ENCODE results near the gene FAM204A.

The FAM204A gene

DNA sequence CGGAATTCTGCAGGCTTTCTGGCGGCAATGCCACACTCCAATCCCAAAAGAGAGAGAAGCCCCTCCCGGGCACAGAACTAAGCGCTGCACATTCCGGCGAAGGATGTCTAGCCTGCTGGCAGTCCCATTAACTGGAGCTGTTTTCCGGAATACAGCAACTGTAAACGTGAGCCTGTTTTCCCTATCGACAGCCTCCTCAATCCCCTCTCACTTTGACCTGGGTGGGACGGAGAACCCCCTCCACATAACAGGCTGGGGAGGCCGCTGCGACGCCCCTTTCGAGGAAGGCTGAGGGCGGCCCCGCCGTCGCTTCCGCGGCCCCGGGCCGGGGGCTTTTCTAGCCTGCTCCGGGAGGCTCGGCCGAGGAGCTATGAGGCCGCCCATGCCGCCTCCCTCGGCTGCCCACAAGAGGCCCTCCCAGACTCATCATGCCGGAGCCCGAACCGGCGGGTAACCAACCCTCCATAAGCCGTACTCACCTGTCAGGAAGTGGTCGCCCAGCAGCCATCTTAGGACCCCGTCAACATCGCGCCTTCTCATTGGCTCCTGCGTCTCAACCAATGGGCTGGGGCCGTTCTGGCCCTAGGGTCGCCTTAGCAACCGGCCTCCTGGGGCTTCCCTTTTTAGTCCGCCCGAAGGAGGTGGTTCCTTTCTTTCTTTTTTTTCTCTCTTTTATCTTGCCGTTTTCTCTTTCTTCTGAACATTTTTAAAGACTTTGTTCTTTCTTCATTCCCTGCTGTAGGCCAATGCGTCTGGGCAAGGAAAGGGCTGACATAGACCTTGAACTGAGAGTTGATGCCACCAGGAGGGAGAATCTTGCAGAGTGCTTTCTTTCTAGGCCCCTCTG lies at the start of gene FAM204A:
Gene FAM204A (minus strand): TSS at position 534 of the 847 bp plus-strand sequence. CDS start 5,909 bp downstream, outside the sequence.
- peak; percentile 83 to 88 for DNase-seq (ENCODE audit: low read depth in 2 of 2)

DNA sequence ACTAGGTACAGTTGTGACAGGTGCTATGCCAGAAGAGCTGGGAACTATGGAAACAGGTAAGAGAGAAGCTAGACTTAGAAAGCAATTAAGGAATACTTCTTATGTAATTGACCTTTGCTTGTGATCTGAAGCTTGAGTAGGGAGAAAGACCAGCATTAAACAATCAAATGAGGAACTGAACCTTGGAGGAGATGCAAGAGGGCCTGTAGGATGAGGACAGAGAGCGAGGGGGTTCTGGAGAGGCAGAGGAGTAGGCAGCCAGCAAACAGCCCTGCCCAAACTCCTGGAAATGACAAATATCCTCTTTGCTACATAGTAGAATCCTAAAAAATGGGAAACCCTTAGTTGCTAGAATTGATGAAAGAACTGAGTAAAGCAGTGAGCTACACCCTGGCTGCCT lies 41.6 kb upstream of the FAM204A start:
- no peak for DNase-seq (ENCODE audit: low read depth in 2 of 2)

DNA sequence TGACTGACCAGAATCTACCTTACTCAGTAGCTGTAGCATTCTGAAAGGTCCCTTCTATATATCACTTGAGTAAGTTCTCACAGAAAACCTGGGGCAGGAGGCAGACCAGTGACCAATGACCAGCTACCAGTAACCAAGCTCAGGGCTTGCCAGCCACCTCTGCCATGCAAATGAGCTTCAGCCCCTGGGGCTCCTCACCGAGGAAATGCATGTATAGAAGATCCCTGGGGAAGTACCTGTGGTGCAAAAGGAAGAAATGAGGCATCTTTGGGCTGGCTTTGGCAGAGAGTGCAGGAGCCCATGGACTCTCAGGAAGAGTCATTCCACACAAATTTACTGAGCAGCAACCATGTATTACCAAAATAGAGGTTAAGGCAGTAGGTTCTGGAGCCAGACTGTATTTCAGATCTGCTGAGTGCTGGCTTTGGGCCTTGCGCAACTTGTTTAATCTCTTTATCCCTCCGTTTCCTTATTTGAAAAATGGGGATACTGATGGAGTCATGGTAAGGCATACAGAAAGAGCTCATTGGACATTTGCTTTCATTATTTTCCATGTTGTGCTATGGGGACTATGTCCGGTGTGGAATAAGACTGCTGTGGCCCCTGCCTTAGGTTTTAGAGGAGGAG lies 41.1 kb upstream of the FAM204A start:
- DNase-seq (ENCODE audit: low read depth in 2 of 2), result no peak

DNA sequence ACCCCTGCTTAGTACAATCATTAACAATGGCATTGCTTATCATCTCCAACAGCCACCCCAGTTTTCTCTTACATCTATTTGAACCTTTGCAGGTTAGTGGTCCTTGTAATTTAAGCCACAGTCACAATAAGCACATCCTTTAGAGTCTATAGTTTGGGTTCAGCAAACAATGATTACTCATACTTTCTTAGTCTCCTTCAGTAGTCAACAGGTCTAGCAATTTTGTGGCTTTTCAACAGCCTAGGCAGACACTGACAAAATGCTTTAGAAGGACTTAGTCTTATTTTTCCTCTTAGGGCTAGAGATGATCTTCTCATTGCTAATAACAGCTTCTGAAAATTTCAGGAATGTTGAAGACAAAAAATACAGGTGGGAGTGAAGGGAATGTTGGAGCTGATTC lies 32.3 kb upstream of the FAM204A start:
- DNase-seq (ENCODE audit: low read depth in 2 of 2), result no peak

DNA sequence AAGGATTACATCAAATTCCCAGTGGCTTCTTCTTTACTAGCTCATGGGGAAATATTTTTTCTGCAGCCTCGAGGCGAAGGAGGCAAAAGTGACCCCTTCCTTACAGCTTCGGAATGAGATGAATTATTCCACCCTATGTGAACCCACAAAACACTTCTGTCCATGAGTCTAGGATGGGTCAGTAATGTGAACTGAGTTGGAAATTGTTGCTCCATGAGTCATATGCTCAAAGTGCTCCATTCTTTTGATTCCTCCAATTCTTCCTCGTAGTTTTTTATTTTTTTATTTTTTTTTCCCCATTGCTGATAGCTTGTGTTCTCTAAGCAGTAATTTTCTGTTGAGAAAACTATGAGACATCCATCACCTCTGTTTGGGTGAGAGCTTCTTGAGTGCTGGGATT lies 31.7 kb upstream of the FAM204A start:
- no peak for DNase-seq (ENCODE audit: low read depth in 2 of 2)

DNA sequence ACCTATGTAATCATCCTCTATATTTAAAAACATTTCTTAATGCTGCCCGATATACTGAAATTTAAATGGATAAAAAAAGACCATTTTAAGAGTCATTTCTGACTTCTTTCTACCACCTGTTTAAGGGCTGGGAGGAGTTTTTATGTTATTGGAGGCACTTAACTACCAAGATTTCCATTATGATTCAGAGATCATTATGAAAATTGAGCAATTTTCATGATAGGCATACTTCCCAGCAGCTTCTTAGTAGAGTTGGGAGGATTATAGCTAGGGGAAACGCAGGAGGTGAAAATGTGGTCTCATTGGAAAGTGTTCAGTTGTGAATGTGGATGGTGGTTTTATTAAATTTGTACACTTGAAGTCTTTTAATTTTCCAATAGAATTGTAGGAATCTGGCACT lies 28.4 kb upstream of the FAM204A start:
- DNase-seq (ENCODE audit: low read depth in 2 of 2), result no peak

DNA sequence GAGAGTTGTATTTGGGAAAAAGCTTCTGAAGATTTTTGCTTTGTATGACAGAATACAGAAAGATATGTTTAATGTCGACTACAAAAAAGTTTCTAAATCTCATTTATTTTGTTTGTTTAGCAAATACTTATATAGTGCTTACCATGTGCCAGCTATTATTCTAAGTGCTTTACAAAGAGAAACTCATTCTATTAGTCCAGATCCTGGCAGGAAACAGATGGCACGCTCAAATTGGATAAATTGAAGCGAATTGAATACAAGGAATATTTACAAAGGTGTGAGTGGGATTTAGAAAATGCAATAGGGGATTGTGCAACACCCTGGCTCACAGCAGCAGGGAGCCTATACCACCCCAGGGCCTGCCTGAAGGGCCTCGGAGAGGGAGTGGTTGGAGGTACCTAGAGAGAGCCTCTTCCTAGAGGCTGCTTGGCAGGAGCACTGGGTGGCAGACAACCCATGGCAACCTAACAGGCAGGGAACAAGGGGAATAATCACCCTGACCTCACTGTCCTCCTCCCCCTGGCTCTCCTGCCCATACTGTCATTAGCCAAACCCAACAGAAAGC lies 27.6 kb upstream of the FAM204A start:
- no peak for DNase-seq (ENCODE audit: low read depth in 2 of 2)

DNA sequence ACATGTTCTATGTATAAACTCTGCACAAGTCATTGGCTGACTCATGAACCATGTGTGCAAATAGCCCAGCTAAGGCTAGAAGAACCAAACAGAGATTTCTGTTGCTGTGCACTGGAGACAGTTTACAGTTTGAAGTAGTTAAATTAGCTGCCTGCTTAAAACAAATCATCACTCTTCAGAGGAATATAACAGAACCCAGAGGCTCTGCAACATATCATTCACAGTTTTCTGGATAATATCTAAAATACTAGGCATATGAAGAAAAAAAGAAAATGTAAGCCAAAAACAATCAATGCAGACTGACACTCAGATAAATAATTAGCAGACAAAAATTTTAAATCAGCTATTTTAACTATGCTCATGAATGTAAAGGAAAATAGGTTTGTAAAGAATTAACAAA lies 23.6 kb upstream of the FAM204A start:
- DNase-seq (ENCODE audit: low read depth in 2 of 2), result no peak

DNA sequence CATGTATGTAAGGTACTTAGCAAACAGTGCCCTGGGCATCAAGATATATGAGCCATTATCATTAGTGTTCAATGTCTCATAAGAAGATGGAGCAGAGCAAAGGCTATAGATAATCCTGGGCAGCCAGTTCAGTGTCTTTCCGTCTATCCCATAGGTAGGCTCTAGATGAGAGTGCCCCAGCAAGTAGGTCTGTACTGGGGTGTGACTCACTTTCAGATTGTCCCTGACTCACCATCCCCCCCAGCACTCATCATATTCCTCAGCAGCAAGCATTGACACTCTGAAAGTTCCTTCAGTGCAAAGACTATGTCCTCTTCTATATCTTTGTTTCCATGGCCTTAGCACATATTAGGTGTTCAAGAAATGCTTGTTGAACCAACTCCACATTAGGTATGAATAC lies 20.0 kb upstream of the FAM204A start:
- no peak for DNase-seq (ENCODE audit: low read depth in 2 of 2)

DNA sequence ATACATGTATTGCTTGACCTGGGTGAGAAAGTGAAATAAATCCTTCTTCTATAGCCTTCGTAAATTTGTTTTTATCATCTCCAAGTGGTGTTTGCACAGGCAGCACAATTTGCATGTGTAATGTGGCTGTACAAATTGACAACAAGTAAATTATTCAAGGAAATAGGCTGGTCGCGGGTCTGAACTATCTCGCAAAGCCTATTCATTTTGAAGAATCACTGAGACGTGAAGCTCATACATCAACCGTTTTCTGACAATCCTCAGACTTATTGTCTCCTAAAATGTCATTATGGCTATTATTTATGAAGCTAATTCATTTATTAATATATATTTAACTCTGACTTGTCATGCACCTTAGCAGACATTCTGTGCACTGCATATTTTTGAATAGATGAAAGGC lies 16.2 kb upstream of the FAM204A start:
- no peak for DNase-seq (ENCODE audit: low read depth in 2 of 2)

DNA sequence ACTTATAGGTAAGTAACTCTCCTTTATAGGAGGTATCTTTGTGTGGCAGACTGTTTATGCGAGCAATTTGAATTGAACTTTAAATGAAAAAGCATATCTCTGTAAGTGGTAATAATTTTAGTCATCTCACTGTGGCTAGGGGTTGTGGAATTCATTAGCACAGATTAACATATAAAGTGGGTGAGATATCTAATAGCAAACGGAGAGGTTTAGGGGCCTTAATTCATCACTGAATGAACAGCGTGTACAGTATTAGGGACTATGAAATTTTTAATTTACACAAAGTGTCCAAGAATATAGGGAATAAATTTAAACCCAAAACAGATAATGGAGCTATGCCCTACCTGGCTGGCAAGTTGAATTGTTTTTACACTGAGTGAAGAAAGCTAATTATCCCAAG lies 15.7 kb upstream of the FAM204A start:
- DNase-seq (ENCODE audit: low read depth in 2 of 2), result no peak

DNA sequence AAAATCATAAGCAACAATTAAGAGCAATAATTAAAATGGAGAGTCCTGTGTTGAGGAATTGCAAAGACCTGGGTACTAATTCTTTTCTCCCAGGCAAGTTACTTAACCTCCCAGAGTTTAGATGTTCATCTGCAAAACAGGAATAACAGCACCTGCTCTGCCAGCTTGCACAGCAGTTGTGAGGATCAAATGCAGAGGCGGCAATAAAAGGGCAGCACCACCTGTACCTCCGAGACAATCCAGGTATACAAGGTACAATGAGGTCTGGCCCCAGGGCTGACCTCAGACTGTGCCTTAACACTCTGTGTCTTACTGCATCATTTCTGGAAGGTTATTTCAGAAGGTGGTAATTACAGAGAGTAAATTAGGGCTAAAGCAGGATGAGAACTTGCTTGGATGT lies 14.5 kb upstream of the FAM204A start:
- DNase-seq (ENCODE audit: low read depth in 2 of 2), result no peak

DNA sequence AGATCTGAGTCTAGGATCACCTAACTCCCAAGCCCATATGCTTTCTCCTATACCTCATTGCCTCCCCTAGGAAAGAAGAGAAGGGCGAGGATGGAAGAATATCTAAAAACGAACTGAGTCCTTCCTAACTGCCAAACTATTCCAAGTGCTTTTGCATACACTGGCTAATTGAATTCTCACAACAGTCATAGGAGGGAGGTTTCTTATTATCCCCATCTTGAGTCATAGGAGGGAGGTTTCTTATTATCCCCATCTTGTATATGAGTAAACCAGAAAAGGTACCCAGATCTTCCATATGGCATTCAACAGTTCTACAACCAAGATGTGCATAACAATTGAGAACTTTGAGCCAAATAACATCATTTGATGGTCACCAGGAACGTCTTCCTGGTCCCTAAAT lies 13.1 kb upstream of the FAM204A start:
- no peak for DNase-seq (ENCODE audit: low read depth in 2 of 2)

DNA sequence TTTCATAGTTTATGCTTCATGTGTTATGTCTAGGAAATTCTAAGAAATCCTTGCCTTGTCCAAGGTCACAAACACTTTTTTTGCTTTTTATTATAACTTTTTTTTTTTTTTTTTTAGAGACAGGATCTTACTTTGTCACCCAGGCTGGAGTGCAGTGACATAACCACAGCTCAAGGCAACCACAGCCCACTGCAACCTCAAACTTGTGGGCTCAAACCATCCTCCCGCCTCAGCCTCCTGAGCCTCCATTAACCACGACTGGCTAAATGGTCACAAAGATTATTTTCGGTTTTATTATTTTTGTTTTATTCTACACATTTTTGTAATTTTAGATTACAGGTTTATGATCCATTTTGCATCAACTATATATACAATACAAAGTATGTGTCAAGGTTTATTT lies 7.1 kb upstream of the FAM204A start:
- DNase-seq (ENCODE audit: low read depth in 2 of 2), result no peak

DNA sequence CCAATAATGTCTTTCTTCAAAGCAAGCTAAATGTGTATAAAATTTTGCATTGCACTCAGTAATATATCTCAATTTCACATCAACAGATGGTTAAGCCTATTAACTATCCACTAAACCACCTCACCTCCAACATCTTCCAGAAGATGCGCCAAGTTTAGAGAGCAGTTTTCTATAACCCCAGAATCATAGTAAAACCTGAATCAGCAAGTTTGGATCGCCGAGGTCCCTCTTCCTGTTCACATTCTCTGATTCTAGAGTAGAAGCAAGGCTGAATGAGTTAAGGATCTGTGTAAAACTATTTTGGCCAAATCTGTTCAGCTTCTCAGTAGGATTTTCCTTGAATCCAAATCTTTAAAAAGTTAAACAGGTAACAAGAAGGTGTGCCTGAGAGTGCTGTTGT lies 1.4 kb upstream of the FAM204A start:
- DNase-seq (ENCODE audit: low read depth in 2 of 2), result no peak

DNA sequence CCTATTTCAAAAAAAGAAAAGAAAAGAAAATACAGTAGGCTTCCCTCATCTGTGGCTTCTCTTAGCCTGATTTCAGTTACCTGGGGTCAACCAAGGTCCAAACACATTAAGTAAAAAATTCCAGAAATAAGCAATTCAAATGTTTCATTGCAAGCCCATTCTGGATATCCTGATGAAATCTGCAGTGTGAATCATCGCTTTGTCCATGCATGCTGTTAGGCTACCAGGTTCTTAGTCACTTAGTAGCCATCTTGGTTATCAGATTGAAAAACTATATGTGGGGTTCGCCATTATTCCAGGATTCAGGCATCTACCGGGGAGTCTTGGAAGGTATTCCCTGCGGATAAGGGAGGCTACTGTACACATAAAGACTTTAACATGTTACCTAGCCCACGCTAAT lies 991 bp upstream of the FAM204A start:
- DNase-seq (ENCODE audit: low read depth in 2 of 2), result no peak

DNA sequence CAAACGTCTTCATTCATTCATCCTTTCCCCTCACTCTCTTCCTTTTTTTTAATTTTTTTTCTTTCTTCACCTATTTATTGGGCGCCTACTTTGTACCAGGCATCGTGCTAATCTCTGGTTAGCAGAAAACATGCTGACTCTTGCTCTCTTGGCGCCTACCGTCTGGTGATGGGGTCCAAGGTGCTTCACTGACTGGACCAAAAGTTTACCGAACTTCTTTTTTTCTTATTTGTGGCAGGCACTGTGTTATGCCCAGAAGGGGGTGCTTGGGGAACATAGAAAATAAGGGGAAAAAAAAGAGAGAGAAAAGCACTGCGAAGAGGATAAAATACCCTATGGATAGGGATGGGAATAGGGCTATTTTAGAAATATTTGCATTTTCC lies 505 bp upstream of the FAM204A start:
- DNase-seq (ENCODE audit: low read depth in 2 of 2), result no peak

DNA sequence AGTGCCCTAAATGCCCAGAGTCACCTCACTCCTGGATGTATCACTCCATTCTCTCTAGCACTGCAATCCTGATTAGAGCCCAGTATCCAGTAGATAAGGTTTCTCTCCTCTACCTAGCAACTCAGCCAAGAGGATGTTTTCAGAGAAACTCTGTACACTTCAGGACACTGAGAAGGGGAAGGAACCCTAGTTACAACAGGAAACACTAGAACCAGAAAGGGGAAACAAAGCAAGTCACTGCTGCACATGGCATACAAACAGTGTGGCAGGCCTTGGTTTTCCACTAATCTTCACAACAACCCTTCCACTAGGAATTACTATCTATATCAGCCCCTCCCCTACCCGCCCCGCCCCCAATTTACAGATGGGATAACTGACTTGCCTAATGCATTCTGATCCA lies 1.6 kb downstream of the FAM204A start:
- DNase-seq (ENCODE audit: low read depth in 2 of 2), result no peak

DNA sequence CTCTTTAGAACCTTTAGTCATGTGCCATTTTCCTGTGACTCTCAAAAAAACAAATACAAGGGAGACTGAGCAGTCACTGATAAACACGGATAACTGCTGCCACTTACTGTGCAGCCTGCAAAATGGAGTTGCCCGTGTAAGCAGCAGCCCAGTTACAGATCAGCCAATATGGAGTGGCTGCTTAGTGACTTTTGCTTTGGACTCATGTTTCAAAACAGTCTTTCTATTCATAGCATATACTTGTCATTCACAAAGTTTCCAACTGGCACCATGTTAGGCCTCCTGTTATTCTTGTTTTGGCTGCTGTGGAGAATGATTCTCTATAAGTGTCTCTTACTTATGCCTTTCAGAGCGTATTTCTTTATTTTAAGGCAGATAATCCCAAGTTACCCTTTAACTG lies 3.0 kb downstream of the FAM204A start:
- no peak for DNase-seq (ENCODE audit: low read depth in 2 of 2)

DNA sequence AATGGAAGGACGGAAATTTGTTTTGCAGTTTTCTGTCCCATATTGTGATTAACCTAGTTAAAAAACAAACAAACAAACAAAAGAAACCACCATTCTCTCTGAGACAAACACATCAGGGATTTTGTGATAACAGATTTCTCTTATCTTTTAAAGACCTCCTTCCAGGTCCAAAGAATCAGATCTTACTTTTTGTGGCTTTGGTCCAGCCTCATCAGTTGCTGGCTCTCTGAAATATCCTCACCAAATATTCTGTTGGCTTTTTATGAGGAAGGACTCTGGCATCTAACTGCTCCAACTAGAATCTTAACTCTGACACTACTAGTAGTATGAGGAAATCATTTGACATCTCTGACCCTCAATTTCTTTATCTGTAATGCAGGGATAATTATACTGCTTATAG lies 4.8 kb downstream of the FAM204A start:
- no peak for DNase-seq (ENCODE audit: low read depth in 2 of 2)

DNA sequence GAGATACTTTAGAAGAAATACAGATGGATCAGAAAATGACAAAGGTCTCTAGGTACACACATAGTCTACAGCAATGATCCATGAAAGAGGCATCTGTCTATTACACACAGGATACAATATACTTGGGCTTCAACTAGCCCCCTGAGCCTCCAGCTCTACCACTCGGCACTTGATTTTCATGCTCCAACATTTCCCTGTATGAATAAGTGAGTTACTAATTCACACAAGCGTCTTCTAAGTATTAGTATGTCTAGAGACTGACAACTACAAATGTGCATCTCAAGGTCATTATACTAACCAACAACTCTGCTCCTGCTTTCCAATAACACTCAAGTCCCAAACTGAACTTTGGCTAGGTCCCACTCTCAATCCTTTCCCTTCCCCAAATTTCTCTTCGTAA lies 8.3 kb downstream of the FAM204A start:
- no peak for DNase-seq (ENCODE audit: low read depth in 2 of 2)

DNA sequence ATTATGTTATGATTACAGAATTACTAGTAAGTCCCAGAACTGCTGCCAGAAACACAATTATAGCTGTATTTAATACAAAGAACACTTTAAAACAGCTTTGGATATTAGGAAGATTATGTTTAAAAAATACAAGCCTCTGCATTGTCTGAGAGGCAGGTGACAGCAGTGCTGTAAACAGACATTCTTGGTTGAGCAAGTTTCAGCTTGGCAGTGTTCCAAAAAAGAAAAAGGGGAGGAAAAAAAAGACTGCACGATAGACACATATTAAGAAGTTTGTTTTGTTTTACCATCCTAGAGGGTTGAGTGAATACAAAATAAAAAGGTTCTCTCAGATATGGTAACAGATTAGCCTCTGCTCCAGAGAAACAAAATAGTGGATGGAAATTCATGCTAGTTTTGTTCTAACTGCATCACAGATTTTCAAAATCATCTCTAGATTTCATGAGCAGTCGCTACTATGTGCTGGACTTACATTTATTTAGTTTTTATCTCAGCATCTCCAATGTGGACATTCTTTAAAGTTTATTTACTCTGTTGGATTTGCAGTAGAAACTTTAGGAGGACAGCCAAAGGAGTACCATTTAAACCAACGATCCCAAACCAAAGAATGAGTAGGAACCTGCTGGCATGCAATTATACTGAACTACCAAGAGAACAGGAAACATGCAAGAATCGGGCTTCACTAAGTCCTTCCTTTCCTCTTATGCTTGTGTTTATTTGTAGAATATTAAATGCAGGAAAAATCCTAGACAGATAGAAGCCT lies 9.0 kb downstream of the FAM204A start:
- no peak for DNase-seq (ENCODE audit: low read depth in 2 of 2)

DNA sequence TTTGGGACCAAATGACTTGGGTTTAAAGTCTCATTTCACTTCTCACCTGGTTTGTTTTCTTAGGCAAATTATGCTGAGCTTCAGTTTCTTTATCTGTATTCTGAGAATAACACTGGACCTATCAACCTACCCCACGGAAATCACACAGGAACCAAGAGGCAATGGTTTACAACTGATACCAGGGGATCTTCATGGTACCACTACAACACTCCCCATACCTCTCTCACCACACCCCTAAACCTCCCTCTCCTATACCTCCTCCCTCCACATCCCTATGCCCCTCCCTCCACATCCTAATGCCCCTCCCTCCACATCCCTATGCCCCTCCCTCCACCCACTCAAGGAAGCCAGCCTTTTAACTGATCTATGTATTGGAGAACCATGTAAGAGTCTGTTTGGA lies 9.9 kb downstream of the FAM204A start:
- DNase-seq (ENCODE audit: low read depth in 2 of 2), result no peak
